GM19035 (cell line): ENCODE results near the gene JAM2.
"Not testable (repeated sequence)": the region's sequence is repeated elsewhere in the genome, so short reads cannot be mapped to it uniquely, and the experiment has no call there.

ENCODE experiments used
- ATAC-seq: cut with Tn5 transposase; IDR thresholded peaks from one replicate; pipeline ENCODE4 v1.9.1; 2021; ENCODE audit not compliant: unreplicated experiment

Gene JAM2

GRCh38 chr21:25643486-25643885 is 4.4 kb downstream of the JAM2 start:
- ATAC-seq = no peak

GRCh38 chr21:25646474-25646873 is 7.4 kb downstream of the JAM2 start:
- no peak for ATAC-seq

GRCh38 chr21:25647647-25648046 is 8.6 kb downstream of the JAM2 start:
- ATAC-seq = no peak

GRCh38 chr21:25649146-25649545 is 10.1 kb downstream of the JAM2 start:
- no peak for ATAC-seq

DNA sequence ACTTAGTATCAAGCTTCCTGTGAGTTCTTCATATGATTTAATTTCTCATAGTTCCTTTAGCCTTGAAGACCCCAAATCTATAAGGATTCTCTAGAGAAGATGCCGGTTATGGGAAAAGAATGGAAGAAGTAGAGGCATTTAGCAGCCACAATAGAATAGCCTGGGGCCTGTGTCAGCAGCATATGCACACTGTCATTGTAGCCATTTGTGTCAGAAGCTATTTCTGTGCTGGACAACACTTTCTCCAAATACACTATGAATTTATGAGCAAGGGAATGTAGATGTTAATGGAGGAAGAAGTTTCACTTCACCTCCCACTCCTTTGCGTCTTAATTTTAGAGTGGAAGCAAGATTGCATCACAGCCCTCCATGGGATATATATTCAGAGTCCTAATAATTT is 17.4 kb downstream of the JAM2 start:
- no peak for ATAC-seq

DNA sequence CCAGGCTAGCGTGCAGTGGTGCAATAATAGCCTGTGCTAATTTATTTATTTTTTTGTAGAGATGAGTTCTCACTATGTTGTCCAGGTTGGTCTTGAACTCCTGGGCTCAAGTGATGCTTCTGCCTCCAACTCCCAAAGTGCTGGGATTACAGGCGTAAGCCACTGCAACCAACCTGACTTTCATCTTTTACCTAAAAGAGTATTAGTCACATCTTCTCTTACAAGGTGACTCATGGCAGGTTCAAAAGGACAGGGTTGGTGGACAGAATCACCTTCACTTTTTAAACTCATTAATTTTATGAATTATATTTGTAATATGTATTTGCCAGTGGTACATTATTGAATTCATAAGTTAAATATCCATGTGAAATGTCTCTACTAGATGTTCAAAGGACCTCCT is 18.1 kb downstream of the JAM2 start:
- no peak for ATAC-seq

DNA sequence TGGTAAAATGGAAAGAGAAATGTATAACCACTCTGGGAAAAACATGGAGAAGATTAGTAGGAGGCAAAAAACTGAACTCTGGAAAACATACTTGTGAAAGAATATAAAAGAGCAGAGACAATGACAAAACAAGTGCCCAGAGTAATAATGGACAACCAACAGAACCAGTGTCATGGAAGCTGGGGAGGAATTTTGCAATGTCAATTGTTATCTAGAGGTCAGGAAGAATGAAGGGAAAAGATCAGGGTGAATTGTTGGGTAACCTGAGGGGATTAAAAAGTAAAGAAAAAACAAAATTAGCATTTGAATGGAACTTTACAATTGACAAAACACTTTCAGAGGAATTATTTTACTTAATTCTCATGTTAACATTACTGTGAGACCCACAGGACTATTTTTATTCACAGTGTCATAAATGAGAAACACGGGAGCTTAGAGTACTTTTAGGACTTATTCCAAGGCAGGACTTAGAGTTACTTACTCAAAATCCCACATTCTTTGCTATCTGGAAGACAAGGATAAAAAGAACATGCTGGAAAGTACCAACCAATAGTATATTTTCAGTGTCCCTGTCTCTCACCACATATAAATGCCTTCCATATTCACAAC is 19.5 kb downstream of the JAM2 start:
- ATAC-seq = no peak

DNA sequence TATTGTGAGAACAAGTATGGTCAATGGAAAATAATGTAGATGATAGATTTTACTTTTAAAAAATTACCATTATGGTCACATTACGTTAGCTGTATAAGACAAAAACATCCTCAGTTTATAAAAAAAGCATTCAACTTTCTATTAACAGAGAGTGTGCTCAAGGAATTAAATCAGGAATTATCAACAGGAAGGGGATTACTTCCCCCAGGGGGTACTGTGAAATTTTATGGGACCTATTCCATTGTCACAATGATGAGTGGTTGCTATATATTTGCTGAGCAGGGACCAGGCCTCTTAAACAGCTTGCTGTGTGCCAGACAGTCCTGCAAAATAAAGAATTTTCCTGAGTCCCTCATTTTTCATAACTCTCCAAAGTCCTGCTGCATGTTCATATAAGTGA is 21.2 kb downstream of the JAM2 start:
- ATAC-seq = no peak

DNA sequence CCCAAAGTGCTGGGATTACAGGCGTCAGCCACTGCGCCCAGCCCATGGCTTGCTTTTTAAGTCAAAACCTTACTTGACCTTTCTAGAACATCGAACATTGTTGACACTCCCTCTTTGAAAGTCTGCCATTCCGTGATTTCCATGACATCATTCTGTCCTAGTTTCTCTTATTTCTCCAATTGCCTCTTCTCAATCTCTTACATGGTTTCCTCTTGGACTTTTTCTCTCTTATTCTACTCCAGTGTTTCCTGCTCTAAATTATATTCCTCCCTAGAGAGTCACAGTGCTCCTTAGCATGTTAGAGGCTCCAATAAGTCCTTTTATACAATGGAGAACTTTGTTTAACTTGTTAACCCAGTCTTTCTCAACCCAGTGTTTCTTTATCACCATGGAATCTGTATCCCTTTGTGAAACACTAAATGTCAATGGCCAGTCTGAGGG is 25.5 kb downstream of the JAM2 start:
- no peak for ATAC-seq

GRCh38 chr21:25670726-25671125 is 31.7 kb downstream of the JAM2 start:
- no peak for ATAC-seq

DNA sequence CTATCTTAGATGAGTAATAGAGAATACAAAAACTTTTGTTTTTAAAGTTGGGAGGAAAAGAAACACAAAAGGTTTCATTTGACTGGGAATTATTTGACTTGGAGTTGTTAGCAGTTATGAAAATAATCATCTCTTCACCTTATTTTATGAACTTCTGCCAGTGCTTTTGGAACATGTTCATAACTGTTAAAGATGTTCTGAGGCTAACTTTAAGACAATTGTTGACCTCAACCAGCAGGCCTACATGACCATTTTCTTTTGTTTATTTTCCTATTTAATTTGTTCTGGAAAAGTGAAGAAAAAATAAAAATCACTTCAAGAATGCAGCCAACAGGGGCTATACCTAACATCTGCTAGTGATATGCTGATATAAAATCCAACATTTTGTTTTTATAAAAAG is 37.4 kb downstream of the JAM2 start:
- ATAC-seq = no peak

DNA sequence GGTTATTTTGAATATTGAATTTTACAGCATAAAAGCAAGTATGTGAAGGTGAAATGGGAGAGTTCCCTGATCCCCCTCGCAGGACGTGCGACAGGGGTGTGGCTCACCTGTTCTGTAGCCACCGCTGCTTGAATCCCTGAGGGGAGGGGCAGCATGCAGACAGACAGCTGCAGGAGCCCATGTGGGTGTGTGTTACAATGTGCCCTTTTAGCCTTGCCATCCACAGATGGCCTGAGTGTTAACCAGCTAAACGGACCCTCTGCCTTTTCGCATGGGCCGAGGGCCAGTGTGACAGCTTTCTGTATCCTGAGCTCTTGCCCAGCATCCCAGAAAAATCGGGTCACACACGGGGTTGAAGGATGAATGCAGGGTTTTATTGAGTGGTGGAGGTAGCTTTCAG is 43.3 kb downstream of the JAM2 start:
- ATAC-seq = no peak

- ATAC-seq = no peak
Measured at GRCh38 chr21:25687787-25688186, 48.7 kb downstream of the JAM2 start.

GRCh38 chr21:25688275-25689155 is 49.5 kb downstream of the JAM2 start:
- no peak for ATAC-seq

DNA sequence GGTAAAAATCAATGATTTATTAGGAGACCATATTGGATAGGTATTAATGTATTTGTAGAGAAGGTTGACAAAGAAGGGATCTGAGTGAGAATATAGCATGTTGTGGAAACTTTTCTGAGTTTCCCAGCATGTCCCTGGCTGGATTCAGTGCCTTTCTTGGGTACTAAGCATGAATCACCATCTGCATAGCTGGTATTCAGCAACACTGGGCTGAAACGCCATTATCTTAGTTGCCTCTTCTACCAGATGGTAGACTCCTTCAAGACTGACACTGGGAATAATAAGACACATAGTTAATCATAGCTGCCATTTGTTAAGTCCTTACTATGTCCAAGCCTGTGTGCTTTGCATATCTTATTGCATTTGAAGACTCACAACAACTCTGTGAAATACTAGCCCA is 50.2 kb downstream of the JAM2 start:
- ATAC-seq = no peak

- ATAC-seq = no peak
Measured at GRCh38 chr21:25691976-25692375, 52.9 kb downstream of the JAM2 start.

DNA sequence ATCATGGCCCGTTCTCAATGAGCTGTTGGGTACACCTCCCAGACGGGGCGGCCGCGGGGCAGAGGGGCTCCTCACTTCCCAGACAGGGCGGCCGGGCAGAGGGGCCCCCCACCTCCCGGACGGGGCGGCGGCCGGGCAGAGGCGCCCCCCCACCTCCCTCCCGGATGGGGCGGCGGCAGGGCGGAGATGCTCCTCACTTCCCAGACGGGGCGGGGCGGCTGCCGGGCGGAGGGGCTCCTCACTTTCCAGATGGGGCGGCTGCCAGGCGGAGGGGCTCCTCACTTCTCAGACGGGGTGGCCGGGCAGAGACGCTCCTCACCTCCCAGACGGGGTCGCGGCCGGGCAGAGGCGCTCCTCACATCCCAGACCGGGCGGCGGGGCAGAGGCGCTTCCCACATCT is 56.4 kb downstream of the JAM2 start:
- not testable (repeated sequence) for ATAC-seq

DNA sequence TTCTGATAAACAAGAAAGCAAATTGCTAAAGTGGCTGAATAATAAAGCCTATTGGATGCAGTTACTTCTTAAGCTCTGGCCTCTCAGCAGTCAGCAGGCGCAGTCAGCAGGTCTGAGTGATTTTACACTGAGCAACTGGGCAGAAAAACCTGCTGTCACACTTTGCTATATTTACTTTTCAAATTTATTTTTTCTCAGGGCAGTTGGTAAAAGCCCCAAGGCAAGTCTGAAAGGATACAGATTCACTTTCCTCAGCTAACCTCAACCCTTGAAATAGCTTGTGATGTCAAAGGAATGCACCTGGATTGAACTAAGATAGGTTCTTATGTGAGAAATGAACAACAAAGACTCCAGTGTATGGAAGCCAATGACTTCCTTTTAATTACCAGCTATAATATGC is 61.7 kb downstream of the JAM2 start:
- ATAC-seq = no peak

DNA sequence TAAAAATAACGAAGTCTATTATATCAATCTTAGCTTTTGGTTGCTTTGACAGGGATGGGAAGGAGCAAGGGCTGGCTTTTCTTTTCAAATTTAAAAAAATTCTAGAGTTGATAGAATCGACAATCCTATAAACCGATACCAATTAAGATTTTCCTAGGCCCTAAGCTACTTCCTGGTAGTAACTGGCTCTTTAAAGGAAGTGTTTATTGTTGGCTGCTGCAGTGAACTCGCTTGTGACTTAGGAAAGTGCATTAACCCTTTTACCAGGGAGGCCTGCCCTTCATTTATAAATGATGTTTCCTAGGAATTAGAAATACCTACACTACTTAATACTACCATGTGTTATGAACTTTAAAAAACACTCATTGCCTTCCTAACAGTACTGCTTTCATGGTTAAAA is 62.5 kb downstream of the JAM2 start:
- no peak for ATAC-seq

DNA sequence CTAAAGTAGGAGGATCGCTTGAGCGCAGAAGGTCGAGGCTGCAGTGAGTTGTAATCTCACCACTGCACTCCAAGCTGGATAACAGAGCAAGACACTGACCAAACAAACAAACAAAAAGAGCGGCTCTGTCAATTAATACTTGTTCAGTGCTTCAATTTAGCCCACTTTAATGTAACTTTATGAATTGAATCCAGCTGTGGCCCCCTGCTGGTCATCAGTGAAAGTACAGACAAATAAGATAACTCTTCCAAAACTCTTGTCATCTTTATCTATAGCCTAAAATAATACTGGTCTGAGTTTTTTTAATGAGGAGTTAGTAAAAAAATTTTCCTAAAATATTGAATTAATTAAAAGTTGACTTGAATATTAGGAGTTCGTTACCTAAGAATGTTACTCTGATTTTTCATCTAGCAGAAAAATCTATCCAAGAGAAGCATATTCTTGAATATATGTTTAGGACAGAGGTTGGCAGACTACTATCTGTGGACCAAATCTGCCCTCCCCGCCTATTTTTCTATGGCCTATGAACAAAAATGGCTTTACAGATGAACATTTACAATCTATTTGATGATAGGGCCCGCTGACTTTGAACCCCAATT is 69.5 kb downstream of the JAM2 start:
- peak; percentile 50 for ATAC-seq

DNA sequence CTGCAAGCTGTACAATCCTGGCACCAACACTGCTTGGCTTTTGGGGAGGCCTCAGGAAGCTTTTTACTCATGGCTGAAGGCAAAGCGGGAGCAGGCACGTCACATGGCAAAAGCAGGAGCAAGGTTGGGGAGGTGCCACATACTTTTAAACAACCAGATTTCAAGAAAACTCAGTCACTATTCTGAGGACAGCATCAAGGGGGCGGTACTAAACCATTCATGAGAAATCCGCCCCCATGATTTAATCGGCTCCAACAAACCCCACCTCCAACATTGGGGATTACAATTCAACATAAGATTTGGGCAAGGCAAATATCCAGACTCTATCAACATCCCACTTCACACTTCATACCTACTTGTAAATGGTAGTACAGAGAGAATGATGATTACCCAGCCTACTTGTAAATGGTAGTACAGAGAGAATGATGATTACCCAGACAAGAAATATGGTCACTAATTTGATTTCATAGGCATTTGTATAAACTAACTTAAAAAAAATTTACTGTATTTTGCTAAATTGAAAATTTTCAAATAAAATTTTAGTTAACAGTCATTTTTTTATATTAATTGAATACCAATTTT is 70.7 kb downstream of the JAM2 start:
- no peak for ATAC-seq

DNA sequence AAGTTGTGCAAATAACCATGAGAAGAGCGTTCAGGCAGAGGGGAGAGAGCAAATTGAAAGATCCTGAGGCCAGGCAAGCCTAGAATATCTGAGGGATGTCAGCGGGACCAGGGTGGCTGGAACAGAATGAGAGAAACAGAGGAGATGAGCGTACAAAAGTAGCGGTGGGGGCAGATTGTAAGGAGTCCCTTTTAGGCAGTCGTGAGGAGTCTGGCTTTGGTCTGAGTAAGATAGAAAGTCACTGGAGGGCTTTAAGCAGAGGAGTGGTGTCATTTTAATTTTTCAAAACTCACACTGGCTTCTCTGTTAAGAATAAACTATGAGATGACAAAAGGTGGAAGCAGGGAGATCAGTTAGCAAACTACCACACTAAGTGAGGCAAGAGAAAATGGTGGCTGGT is 71.5 kb downstream of the JAM2 start:
- ATAC-seq = no peak
